HEK293T (cell line): ENCODE data around the gene NT5DC2.

Source experiments
- CTCF ChIA-PET: fragments of 350-600 bp; formaldehyde crosslinking; extraction: SDS; loops from one replicate; lab custom pipeline; 2021; ENCODE audit warnings: antibody characterized with exemption, inconsistent platforms; lab: Yijun Ruan, JAX
- POLR2A ChIA-PET: fragments of 350-600 bp; formaldehyde crosslinking; extraction: SDS; loops from one replicate; lab custom pipeline; 2020; ENCODE audit warnings: antibody characterized with exemption, inconsistent platforms; lab: Yijun Ruan, JAX
- DNase-seq: peaks from one replicate; pipeline ENCODE4 v3.0.0; 2012; ENCODE audit warnings: mixed read lengths; ENCODE audit errors: extremely low spot score
- ARNT ChIP-seq: fragments of 450-650 bp; IDR thresholded peaks from 2 replicates; pipeline ENCODE4 v1.6.1; 2017; ENCODE audit warnings: mild to moderate bottlenecking
- BHLHE40 ChIP-seq: fragments of 450-650 bp; IDR thresholded peaks from 2 replicates; pipeline ENCODE4 v1.6.1; 2016; ENCODE audit warnings: mild to moderate bottlenecking, moderate library complexity, borderline replicate concordance
- CTBP1 ChIP-seq: fragments of 450-650 bp; IDR thresholded peaks from 2 replicates; pipeline ENCODE4 v1.6.1; 2016; ENCODE audit warnings: borderline replicate concordance
- ELF4 ChIP-seq: fragments of 450-650 bp; IDR thresholded peaks from 2 replicates; pipeline ENCODE4 v1.6.1; 2017; ENCODE audit warnings: antibody characterized with exemption
- FOXA1 ChIP-seq: fragments of 450-650 bp; IDR thresholded peaks from 2 replicates; pipeline ENCODE4 v1.6.1; 2016; ENCODE audit warnings: mild to moderate bottlenecking
- FOXK2 ChIP-seq: fragments of 450-650 bp; IDR thresholded peaks from 2 replicates; pipeline ENCODE4 v1.6.1; 2016; ENCODE audit warnings: mild to moderate bottlenecking
- FOXM1 ChIP-seq: fragments of 450-650 bp; IDR thresholded peaks from 2 replicates; pipeline ENCODE4 v1.6.1; 2017; ENCODE audit warnings: mild to moderate bottlenecking, borderline replicate concordance
- HDGF ChIP-seq: fragments of 450-650 bp; IDR thresholded peaks from 2 replicates; pipeline ENCODE4 v1.6.1; 2017; ENCODE audit warnings: antibody characterized with exemption, borderline replicate concordance
- L3MBTL2 ChIP-seq: fragments of 450-650 bp; conservative IDR thresholded peaks from 2 replicates; pipeline ENCODE4 v1.6.1; 2016; ENCODE audit warnings: mild to moderate bottlenecking
- LEF1 ChIP-seq: fragments of 450-650 bp; IDR thresholded peaks from 2 replicates; pipeline ENCODE4 v1.6.1; 2017; ENCODE audit warnings: mild to moderate bottlenecking, borderline replicate concordance
- NFRKB ChIP-seq: fragments of 450-650 bp; IDR thresholded peaks from 2 replicates; pipeline ENCODE4 v1.6.1; 2016; ENCODE audit warnings: mild to moderate bottlenecking, moderate library complexity
- PKNOX1 ChIP-seq: fragments of 450-650 bp; IDR thresholded peaks from 2 replicates; pipeline ENCODE4 v1.6.1; 2016
- SP1 ChIP-seq: fragments of 450-650 bp; IDR thresholded peaks from 2 replicates; pipeline ENCODE4 v1.6.1; 2017
- SUZ12 ChIP-seq: fragments of 450-650 bp; IDR thresholded peaks from 2 replicates; pipeline ENCODE4 v1.6.1; 2016; ENCODE audit warnings: mild to moderate bottlenecking
- TARDBP ChIP-seq: fragments of 450-650 bp; IDR thresholded peaks from 2 replicates; pipeline ENCODE4 v1.6.1; 2016
- ZNF384 ChIP-seq: fragments of 450-650 bp; IDR thresholded peaks from 2 replicates; pipeline ENCODE4 v1.6.1; 2016

Gene NT5DC2

GRCh38 chr3:52535411-52536111 lies 1.9 kb upstream of the NT5DC2 start:
- TF ChIP-seq ZNF384 = no peak
- TF ChIP-seq FOXA1 = no peak
- TF ChIP-seq ELF4 = no peak
- TF ChIP-seq BHLHE40 = no peak
- TF ChIP-seq TARDBP = no peak
- TF ChIP-seq SP1 = no peak
- TF ChIP-seq NFRKB = no peak
- no peak for TF ChIP-seq FOXM1
- no peak for TF ChIP-seq SUZ12
- no peak for TF ChIP-seq FOXK2
- TF ChIP-seq LEF1 = no peak
- TF ChIP-seq HDGF = no peak
- no peak for DNase-seq
- ChIA-PET POLR2A (interaction anchor here (0.8 to 1.2 kb wide), 12 partner anchors 9 to 169 kb away, joined by 3 to 6 read pairs (median 4); no protein-coding TSS in a partner anchor), CTCF (interaction anchor here (0.6 kb wide), 1 partner anchor 60 kb away, joined by 3 read pairs; no protein-coding TSS in a partner anchor)

GRCh38 chr3:52534281-52535183 lies 875 bp upstream of the NT5DC2 start:
- DNase-seq = no peak
- no peak for TF ChIP-seq FOXK2
- TF ChIP-seq LEF1 = no peak
- TF ChIP-seq TARDBP = no peak
- TF ChIP-seq BHLHE40 = no peak
- TF ChIP-seq ARNT = no peak
- TF ChIP-seq L3MBTL2 = no peak
- no peak for TF ChIP-seq CTBP1
- TF ChIP-seq HDGF = no peak
- no peak for TF ChIP-seq FOXM1
- TF ChIP-seq SUZ12 = no peak
- no peak for TF ChIP-seq FOXA1
- TF ChIP-seq NFRKB = no peak
- TF ChIP-seq ZNF384 = no peak
- no peak for TF ChIP-seq ELF4
- no peak for TF ChIP-seq SP1
- no peak for TF ChIP-seq PKNOX1
- ChIA-PET POLR2A (no interaction called here), CTCF (no interaction called here)

GRCh38 chr3:52532838-52533622 lies 627 bp downstream of the NT5DC2 start:
- peak; percentile 19 for DNase-seq
- TF ChIP-seq SP1 = no peak
- TF ChIP-seq ZNF384 = no peak
- no peak for TF ChIP-seq HDGF
- no peak for TF ChIP-seq LEF1
- no peak for TF ChIP-seq FOXA1
- TF ChIP-seq ARNT = no peak
- no peak for TF ChIP-seq ELF4
- no peak for TF ChIP-seq L3MBTL2
- no peak for TF ChIP-seq CTBP1
- TF ChIP-seq FOXM1 = no peak
- no peak for TF ChIP-seq BHLHE40
- TF ChIP-seq SUZ12 = no peak
- no peak for TF ChIP-seq PKNOX1
- ChIA-PET POLR2A (no interaction called here), CTCF (no interaction called here)

- DNase-seq = peak; percentile 4
- ChIA-PET POLR2A (no interaction called here), CTCF (interaction anchor here (0.5 kb wide), 1 partner anchor 503 kb away, joined by 3 read pairs; no protein-coding TSS in a partner anchor)
- no peak for TF ChIP-seq PKNOX1
Measured at GRCh38 chr3:52532517-52532837, 1.2 kb downstream of the NT5DC2 start.

- ChIA-PET POLR2A (no interaction called here), CTCF (interaction anchor here (0.5 kb wide), 1 partner anchor 503 kb away, joined by 3 read pairs; no protein-coding TSS in a partner anchor)
- TF ChIP-seq PKNOX1 (no peak), LEF1 (no peak), FOXA1 (no peak), SUZ12 (no peak), ZNF384 (no peak), FOXM1 (no peak), ELF4 (no peak), NFRKB (no peak), ARNT (no peak)
- no peak for DNase-seq
Measured at GRCh38 chr3:52531860-52532516, 1.7 kb downstream of the NT5DC2 start.
